Measurements from ENCODE around the gene ROBO4. TPM values are rescaled to one million over a fixed set of nuclear protein-coding genes. Genes with fewer than 3 reads are reported as not detected.

Gene ROBO4
- total RNA-seq, 8 experiments from 2014 or later, result 0.05 to 1.9 (median 0.73) TPM; not detected in 1

- Histone ChIP-seq H3K27ac (peak overlapping the region; percentile 84 to 92), H3K4me1 (replicated peaks in 1 of 2) (peaks cover 43 to 53% of the 10 kb centered on the region in 2 donors), H3K4me3 (peak overlapping the region; percentile 14 to 32 (median 22))
- ATAC-seq (replicated peaks in 6 of 8), result no peak
- WGBS, 10 experiments, result 13 to 31% (median 23%) methylated on average over 2 to 17 of the region's 20 CpGs; no CpG with 5 or more reads in 3 of the 10 experiments
- in situ Hi-C loops (cut with MboI; ENCODE audit: low pct_unique_long_range_greater_than_20kb in 2 of 9, low sequenced_read_pairs in 9 of 9, unreplicated experiment in 9 of 9), result loop anchor here in 3 of 9 experiments (25.0 kb wide), 3 partner anchors 178 to 428 kb away; partner anchors contain the start of genes OR8B4 (in 1 of the 3), SIAE (in 1 of the 3) and SPA17 (in 1 of the 3)
Measured at GRCh38 chr11:124839972-124840621, 57.6 kb downstream of the ROBO4 start.

- ATAC-seq (replicated peaks in 6 of 8), result peak in 7 of 8 experiments; percentile 4 to 72 (median 69)
- Histone ChIP-seq H3K27ac (peak overlapping the region; percentile 84 to 92), H3K4me1 (replicated peaks in 1 of 2) (peaks cover 35 to 46% of the 10 kb centered on the region in 2 donors), H3K4me3 (peak overlapping the region; percentile 14 to 32 (median 22))
- 0% methylated on average over 1 to 9 of the region's 87 CpGs; no CpG with 5 or more reads in 7 of the 10 experiments for WGBS, 10 experiments
- in situ Hi-C loops (cut with MboI; ENCODE audit: low pct_unique_long_range_greater_than_20kb in 2 of 9, low sequenced_read_pairs in 9 of 9, unreplicated experiment in 9 of 9), result loop anchor here in 3 of 9 experiments (25.0 kb wide), 3 partner anchors 177 to 427 kb away; partner anchors contain the start of genes OR8B4 (in 1 of the 3), SIAE (in 1 of the 3) and SPA17 (in 1 of the 3)
Measured at GRCh38 chr11:124839128-124839971, 58.3 kb downstream of the ROBO4 start.

GRCh38 chr11:124838805-124839127 is 58.9 kb downstream of the ROBO4 start:
- Histone ChIP-seq H3K4me3 (peak overlapping the region; percentile 14 to 32 (median 22)), H3K27ac (peak overlapping the region; percentile 6 to 92), H3K4me1 (replicated peaks in 1 of 2) (peaks cover 35 to 46% of the 10 kb centered on the region in 2 donors)
- no peak for ATAC-seq (replicated peaks in 6 of 8)
- in situ Hi-C loops (cut with MboI; ENCODE audit: low pct_unique_long_range_greater_than_20kb in 2 of 9, low sequenced_read_pairs in 9 of 9, unreplicated experiment in 9 of 9), result loop anchor here in 3 of 9 experiments (25.0 kb wide), 3 partner anchors 176 to 426 kb away; partner anchors contain the start of genes OR8B4 (in 1 of the 3), SIAE (in 1 of the 3) and SPA17 (in 1 of the 3)
- WGBS, 10 experiments, result 0 to 100% (median 33%) methylated on average over 1 to 5 of the region's 5 CpGs; no CpG with 5 or more reads in 4 of the 10 experiments

- Histone ChIP-seq H3K4me3 (no peak overlapping the region), H3K27ac (no peak overlapping the region), H3K4me1 (replicated peaks in 1 of 2) (peaks cover 27 to 37% of the 10 kb centered on the region in 2 donors)
- WGBS, 10 experiments, result 0 to 83% (median 14%) methylated on average over 1 to 3 of the region's 3 CpGs; no CpG with 5 or more reads in 3 of the 10 experiments
- in situ Hi-C loops (cut with MboI; ENCODE audit: low pct_unique_long_range_greater_than_20kb in 2 of 9, low sequenced_read_pairs in 9 of 9, unreplicated experiment in 9 of 9), result loop anchor here in 3 of 9 experiments (25.0 kb wide), 3 partner anchors 175 to 425 kb away; partner anchors contain the start of genes OR8B4 (in 1 of the 3), SIAE (in 1 of the 3) and SPA17 (in 1 of the 3)
- ATAC-seq (replicated peaks in 6 of 8), result peak in 4 of 8 experiments; percentile 28 to 58 (median 50)
Measured at GRCh38 chr11:124837491-124837856, 60.2 kb downstream of the ROBO4 start.

- 90 to 100% (median 95%) methylated on average over 3 to 7 of the region's 8 CpGs; no CpG with 5 or more reads in 2 of the 10 experiments for WGBS, 10 experiments
- in situ Hi-C loops (cut with MboI; ENCODE audit: low pct_unique_long_range_greater_than_20kb in 2 of 9, low sequenced_read_pairs in 9 of 9, unreplicated experiment in 9 of 9), result loop anchor here in 3 of 9 experiments (25.0 kb wide), 3 partner anchors 174 to 424 kb away; partner anchors contain the start of genes OR8B4 (in 1 of the 3), SIAE (in 1 of the 3) and SPA17 (in 1 of the 3)
- no peak for ATAC-seq (replicated peaks in 6 of 8)
- no peak overlapping the region for H3K4me3 ChIP-seq
- no peak overlapping the region for H3K27ac ChIP-seq
- H3K4me1 ChIP-seq (replicated peaks in 1 of 2), result peaks cover 23 to 30% of the 10 kb centered on the region in 2 donors
Measured at GRCh38 chr11:124835918-124836317, 61.7 kb downstream of the ROBO4 start.

GRCh38 chr11:124834526-124835180 is 63.0 kb downstream of the ROBO4 start:
- in situ Hi-C loops (cut with MboI; ENCODE audit: low pct_unique_long_range_greater_than_20kb in 2 of 9, low sequenced_read_pairs in 9 of 9, unreplicated experiment in 9 of 9), result loop anchor here in 3 of 9 experiments (25.0 kb wide), 3 partner anchors 172 to 422 kb away; partner anchors contain the start of genes OR8B4 (in 1 of the 3), SIAE (in 1 of the 3) and SPA17 (in 1 of the 3)
- Histone ChIP-seq H3K4me1 (replicated peaks in 1 of 2) (peaks cover 17 to 21% of the 10 kb centered on the region in 2 donors), H3K4me3 (no peak overlapping the region), H3K27ac (no peak overlapping the region)
- ATAC-seq (replicated peaks in 6 of 8), result peak in 2 of 8 experiments; percentile 7 to 68
- 0 to 100% (median 38%) methylated on average over 1 to 3 of the region's 3 CpGs; no CpG with 5 or more reads in 1 of the 10 experiments for WGBS, 10 experiments

Other genes with a start within 250 kb of the ROBO4 start
- gene SIAE, start 224.1 kb downstream of the ROBO4 start, total RNA-seq, result 10 to 100 TPM in 4 of 8 experiments, 1 to 10 TPM in 4; 3.2 to 78.6 (median 15.5) TPM
- 10 to 100 TPM; 13.7 to 71.4 (median 20.1) TPM for gene SPA17, start 224.0 kb downstream of the ROBO4 start, total RNA-seq
- 10 to 100 TPM in 3 of 8 experiments, 1 to 10 TPM in 2, under 1 TPM in 3; 0.49 to 34.2 (median 2.6) TPM for gene NRGN, start 157.9 kb downstream of the ROBO4 start, total RNA-seq
- gene VSIG2, start 145.6 kb downstream of the ROBO4 start, total RNA-seq, result 1 to 10 TPM in 2 of 8 experiments, under 1 TPM in 3, not detected in 3; 0.17 to 2.0 (median 0.90) TPM
- gene ESAM, start 135.6 kb downstream of the ROBO4 start, total RNA-seq, result 1 to 10 TPM in 3 of 8 experiments, under 1 TPM in 5; 0.11 to 9.3 (median 0.67) TPM
- 10 to 100 TPM in 7 of 8 experiments, 1 to 10 TPM in 1; 9.8 to 53.9 (median 14.8) TPM for gene MSANTD2, start 97.5 kb downstream of the ROBO4 start, total RNA-seq
- 10 to 100 TPM in 5 of 8 experiments, 1 to 10 TPM in 3; 6.3 to 43.6 (median 15.9) TPM for gene ROBO3, start 32.4 kb downstream of the ROBO4 start, total RNA-seq
- 10 to 100 TPM in 1 of 8 experiments, not detected in 7; 12.8 TPM for gene HEPN1, start 21.4 kb upstream of the ROBO4 start, total RNA-seq
- 10 to 100 TPM in 1 of 8 experiments, under 1 TPM in 5, not detected in 2; 0.05 to 14.0 (median 0.12) TPM for gene HEPACAM, start 38.2 kb upstream of the ROBO4 start, total RNA-seq
- 1 to 10 TPM in 7 of 8 experiments, under 1 TPM in 1; 0.87 to 4.7 (median 2.5) TPM for gene CCDC15, start 56.3 kb upstream of the ROBO4 start, total RNA-seq
- gene SLC37A2, start 165.4 kb upstream of the ROBO4 start, total RNA-seq, result 1 to 10 TPM in 2 of 8 experiments, under 1 TPM in 6; 0.46 to 3.2 (median 0.75) TPM
- gene TMEM218, start 213.8 kb upstream of the ROBO4 start, total RNA-seq, result 10 to 100 TPM; 13.8 to 31.4 (median 23.2) TPM

Measured in motor neuron (in vitro differentiated cells).